ENCODE results near the gene OR4A16. TPM values are rescaled to one million over a fixed set of nuclear protein-coding genes. Genes with fewer than 3 reads are reported as not detected.

The OR4A16 gene, protein sequence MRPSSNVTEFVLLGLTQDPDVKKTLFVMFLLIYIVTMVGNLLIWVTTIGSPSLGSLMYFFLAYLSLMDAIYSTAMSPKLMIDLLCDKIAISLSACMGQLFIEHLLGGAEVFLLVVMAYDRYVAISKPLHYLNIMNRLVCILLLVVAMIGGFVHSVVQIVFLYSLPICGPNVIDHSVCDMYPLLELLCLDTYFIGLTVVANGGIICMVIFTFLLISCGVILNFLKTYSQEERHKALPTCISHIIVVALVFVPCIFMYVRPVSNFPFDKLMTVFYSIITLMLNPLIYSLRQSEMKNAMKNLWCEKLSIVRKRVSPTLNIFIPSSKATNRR
- polyA plus RNA-seq (ENCODE audit: insufficient read length in 10 of 10) = not detected
- long read RNA-seq, donor 1 = 0 reads
- long read RNA-seq, donor 2 = 0 reads
- long read RNA-seq, donor 3 = 0 reads
- long read RNA-seq, donor 4 = 0 reads
- long read RNA-seq, donor 5 = 0 reads
- long read RNA-seq, donor 6 = 0 reads
- long read RNA-seq, donor 7 = 0 reads
- long read RNA-seq, donor 8 = 0 reads
- long read RNA-seq, donor 9 = 0 reads

GRCh38 chr11:55342901-55343300, at the start of gene OR4A16:
TSS of gene OR4A16 (plus strand) at chr11:55343201. CDS start at chr11:55343201, 0 bp downstream.
- DNase-seq = no peak

DNA sequence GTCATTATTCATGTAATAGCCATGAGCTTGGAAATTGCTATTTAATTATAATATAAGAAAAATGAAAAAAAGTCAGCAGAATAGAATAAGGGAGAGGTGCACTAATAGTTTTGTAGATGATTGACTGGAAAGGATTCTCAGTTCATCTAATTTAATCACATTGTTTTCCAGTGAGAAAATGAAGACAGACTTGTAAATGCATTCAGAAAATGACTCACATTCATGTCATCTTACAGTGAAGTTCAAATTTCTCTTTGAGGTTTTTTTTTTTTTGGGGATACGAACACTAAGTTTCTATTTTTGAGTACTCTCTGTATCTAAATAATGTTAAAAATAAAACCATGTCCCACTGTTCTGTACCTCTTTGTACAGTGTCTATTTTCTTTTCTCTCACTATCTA, 18.5 kb upstream of the OR4A16 start:
- no peak for DNase-seq

DNA sequence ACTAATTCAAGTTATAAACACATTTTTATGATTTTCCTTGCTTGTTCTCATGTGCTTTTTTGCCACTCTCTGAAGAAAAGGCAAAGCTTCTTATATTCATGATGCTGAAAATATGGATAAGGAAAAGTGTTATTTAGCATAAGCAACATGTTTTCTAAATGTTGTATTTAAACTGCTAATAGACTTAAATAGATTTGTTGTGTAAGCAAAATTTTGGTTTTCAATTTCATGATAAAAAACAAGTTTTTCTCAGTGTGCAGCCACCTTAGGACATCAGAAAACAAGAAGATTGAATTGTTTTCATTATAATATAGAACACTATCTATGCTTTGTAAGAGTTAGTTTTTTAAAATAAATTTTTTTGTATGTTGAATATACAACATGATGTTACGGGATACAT, 2.3 kb downstream of the OR4A16 start:
- no peak for DNase-seq

DNA sequence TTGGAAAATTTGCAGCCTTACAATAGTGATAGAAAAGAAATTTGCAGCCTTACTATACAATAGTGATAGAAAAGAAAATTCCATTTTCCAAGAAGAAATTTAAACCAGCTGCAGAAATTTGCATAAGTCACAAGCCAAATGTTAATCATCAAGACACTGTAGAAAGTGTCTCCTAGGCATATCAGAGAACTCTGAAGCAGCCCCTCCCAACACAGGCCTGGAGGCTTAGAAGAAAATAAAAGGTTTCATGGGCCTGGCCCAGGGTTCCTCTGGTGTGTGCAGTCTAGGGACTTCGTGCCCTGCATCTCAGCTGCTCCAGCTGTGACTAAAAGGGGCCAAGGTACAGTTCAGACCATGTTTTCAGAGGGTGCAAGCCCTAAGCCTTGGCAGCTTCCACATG, 6.0 kb downstream of the OR4A16 start:
- DNase-seq = no peak

GRCh38 chr11:55357560-55358184, 14.7 kb downstream of the OR4A16 start:
- DNase-seq = no peak

- no peak for DNase-seq
These were observed 24.7 kb downstream of the OR4A16 start, which contains the start of gene OR4A15 for GRCh38 chr11:55367674-55368073. TSS of gene OR4A15 (plus strand) at chr11:55367974. CDS start at chr11:55367974, 0 bp downstream.

Other genes with a start within 250 kb of the OR4A16 start
- not detected for gene TRIM48, start 81.0 kb upstream of the OR4A16 start, polyA plus RNA-seq (ENCODE audit: insufficient read length in 10 of 10)
- not detected for gene OR4A15, start 24.8 kb downstream of the OR4A16 start, polyA plus RNA-seq (ENCODE audit: insufficient read length in 10 of 10)
- not detected for gene OR4C15, start 211.3 kb downstream of the OR4A16 start, polyA plus RNA-seq (ENCODE audit: insufficient read length in 10 of 10)
- not detected for gene OR4C16, start 228.9 kb downstream of the OR4A16 start, polyA plus RNA-seq (ENCODE audit: insufficient read length in 10 of 10)